Stimulated activated CD4-positive, alpha-beta T cell treated with anti-CD3 and anti-CD28 coated beads, Interleukin-1b, Interleukin-23, amount 100 ng/mL, for 4 hours (primary cell): ENCODE measurements around the gene SLC9A9.

Source experiments
- DNase-seq, 2 donors: peaks; one replicate each; pipeline ENCODE4 v3.0.0-alpha.2; 2020; ENCODE audit warnings: low read depth in 2 of 2

SLC9A9 gene

GRCh38 chr3:143510601-143511000 is 337.7 kb downstream of the SLC9A9 start:
- no peak for DNase-seq

DNA sequence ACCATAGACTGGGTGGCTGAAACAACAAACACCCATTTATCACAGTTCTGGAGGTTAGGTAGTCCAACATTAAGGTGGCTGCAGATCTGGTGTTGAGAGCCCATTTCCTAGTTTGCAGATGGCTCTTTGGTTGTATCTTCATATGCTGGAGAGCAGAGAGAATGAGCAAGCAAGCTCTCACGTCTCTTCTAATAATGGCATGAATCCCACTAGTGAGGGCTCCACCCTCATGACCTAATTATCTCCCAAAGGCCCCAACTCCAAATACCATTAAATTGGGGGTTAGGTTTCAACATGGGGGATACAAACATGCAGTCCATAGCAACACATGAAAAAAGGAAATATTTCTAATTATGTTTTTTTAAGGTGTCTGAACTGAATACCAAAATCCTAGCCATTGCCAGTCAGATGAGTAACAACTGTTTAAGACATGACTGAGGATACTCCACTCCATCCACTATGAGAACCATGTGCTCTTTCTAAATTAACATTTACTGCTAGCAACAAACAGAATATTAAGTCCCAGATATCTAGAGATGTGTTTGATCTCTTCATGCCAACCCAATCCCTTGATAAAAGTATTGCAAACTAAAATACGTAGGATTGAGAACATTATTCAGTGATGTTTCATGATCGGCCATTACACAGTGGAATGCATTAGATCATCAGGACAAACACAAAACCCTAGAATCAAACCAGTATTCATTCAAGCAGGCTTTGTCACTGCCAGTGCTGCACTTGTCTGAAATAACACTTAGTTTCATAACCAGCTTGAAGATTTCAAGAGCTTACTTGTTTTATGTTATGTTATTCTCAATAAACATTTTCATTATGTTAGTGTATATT is 340.3 kb downstream of the SLC9A9 start:
- DNase-seq: no peak

- DNase-seq: no peak
These were observed 342.1 kb downstream of the SLC9A9 start for GRCh38 chr3:143506190-143506589.

DNA sequence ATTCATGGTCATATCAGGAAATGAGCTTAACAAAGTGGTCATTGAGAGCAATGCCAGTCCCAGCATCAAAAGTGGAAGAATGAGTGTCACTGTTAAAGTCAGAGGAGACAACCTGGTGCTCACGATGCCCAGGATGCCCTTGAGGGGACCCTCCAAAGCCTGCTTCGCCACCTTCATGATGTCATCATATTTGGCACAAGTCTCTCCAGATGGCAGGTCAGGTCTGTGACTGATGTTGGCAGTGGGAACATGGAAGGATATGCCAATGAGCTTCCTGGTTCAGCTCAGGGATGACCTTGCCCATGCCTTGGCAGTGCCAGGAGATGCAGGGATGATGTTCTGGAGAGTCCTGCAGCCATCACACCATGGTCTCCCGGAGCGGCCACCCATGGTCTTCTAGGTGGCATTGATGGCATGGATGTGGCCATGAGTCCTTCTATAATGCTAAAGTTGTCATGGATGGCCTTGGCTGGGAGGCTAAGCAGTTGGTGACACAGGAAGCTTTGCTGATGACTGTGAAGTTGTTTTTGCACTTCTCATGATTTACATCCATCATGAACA is 344.9 kb downstream of the SLC9A9 start:
- DNase-seq: no peak

DNA sequence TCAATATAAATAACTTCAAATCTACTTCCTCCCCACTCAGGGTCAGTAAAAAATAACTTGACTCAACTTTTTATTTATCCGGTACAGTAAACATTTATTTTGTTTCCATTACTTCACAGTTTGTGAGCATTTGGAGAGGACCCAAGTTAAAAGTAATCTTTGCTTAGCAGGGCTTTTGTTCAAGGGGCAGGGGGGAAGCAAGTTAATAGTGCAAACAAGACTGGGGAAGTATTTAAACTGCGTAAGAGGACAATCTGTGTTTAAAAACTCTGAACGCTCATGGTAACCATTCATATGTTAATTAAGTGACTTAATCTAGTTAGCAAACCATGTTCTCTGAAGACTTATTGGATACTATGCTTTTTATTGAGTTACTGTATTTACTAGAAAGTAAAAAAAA is 346.2 kb downstream of the SLC9A9 start:
- DNase-seq: no peak

DNA sequence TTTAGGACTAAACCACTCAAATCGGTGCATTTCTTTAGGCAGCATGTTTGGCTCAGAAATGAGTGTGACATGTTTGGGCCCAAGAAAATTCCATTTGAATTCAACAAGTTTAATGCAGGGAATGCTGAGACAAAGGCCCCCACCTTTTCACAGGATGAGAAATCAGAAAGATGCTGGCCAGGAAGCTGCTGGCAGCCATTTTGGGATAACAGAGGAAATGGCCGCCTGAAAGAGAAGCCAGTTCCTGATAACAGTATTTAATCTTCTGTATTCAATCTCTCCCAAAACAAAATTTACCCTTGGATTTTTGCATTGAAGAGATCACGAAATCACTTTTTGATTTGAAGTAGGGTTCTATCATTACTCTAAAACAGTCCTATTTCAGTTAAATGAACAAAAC is 350.9 kb downstream of the SLC9A9 start:
- DNase-seq: no peak

DNA sequence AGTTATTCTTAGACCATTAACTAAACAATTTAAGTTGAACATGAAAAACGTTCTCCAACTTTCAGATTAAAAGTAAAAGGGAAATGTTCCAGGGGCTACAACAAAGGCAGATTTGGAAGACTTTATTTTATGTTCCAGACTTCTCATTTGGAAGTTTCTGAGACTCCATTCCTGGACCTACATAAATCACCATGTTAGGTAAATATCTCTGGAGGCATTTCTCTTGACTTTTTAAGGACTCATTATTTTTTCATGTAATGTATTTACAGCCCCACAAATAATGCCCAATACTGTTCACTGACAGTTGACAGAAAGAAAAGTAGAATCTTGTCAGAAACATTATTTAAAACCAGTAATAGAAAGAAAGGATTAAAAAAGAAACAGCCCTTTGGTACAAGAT is 352.1 kb downstream of the SLC9A9 start:
- no peak for DNase-seq

DNA sequence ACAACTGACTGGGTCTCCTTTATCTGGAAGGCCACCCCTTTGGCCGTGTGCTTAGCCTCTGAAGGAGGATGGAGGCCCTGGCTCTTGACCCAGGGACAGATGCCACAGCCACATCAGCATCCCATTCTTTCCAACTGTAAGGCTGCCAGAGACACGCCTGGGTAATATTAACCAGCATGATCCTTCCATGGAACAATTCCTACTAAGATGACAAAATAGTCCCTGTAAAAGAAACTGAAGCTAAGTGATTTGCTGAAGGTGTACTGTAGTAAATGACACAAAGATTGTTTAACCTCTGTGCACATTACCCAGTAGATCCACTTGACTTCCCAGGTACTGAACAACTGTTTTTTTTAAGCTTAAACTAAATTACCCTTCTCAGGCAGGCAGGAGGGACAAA is 352.7 kb downstream of the SLC9A9 start:
- no peak for DNase-seq

DNA sequence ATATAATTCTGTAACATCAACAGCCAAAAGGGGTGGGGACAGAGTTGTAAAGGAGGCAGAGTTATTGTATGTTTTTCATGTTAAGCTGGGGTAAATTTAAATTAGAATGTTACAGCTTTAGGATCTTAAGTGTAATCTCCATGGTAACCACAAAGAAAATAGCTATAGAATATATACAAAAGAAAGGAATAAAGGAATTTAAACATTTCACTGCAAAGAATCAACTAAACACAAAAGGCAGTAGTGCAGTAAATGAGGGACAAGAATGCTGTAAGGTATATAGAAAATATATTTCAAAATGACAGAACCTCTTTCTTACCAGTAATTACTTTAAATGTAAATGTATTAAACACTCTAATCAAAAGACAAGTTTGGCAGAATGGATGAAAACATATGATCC is 361.7 kb downstream of the SLC9A9 start:
- DNase-seq: no peak

DNA sequence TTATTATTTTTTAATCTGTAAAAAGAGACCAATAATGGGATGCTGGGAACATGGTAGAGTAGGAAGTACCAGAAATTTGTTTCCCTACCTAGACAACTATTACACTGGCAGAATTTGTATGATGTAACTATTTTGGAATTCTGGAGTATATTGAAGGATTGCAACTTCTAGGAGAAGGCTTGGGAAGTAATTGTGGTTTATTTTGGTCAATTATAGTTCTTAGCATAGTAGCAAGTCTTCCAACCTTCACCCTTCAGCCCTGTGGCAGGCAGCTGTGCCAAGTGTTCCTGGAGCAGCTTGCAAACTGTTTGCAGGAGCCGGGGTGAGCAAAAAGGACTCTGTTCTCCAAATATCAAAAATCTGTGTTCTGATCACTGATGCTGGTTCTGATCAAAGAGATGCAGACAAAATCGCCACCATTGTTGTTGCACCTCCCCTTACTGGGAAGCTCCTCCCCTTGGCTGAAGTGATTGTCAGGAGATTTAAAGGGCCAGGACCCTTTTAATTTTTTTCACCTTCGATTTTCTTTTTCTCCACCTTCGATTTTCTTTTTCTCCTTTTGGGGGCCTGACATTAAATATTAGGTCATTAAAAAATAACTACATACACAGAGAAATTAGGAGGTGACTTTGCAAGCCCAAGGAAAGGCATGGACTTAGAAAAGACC is 363.3 kb downstream of the SLC9A9 start:
- no peak for DNase-seq

GRCh38 chr3:143483214-143483613 is 365.1 kb downstream of the SLC9A9 start:
- no peak for DNase-seq

DNA sequence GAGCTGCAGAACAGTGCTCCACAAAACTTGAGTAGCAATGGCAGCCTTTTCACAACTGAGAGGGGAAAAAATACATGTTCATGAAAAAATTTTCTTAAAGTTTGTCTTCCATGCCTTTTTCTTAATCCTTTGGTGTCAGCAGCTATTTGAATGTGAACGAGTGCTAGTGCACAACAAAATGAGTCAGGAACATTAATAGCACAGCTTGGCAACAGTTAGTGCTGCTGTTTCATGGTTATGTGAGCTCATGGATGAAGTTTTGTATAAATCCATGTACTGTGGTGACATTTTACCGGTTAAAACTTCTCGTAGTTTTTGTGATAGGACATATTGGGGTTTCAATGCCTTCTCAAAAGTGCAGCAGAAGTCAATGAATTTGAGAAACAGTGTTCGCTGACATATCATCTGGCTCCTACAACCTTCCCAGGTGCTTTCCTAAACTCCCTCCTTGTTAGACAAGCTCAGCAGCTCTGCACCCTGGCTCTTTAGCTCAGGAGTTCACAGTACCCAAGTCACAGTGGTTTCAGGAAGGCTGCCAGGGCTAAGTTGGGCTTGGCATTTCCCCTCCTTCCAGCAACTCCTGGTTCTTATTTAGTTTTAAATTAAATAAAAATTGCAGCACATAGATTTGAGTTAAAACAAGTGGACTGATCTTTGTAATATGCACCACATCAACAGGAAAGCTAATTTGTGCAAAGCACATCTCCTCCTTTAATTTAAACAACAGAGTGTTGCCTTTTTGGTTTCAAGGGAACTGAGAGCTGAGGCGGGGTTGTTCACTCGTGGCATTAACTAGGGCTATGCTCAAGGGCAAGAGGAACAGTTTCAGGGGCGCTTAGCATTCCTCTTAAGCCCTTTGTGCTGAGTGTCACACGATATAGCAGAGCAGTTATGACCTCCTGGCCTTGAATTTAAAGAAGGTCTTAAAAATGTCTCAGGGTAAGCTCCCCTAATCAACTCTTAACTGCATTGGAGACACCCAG is 365.9 kb downstream of the SLC9A9 start:
- no peak for DNase-seq

- no peak for DNase-seq
These were observed 367.9 kb downstream of the SLC9A9 start for GRCh38 chr3:143480344-143480743.

DNA sequence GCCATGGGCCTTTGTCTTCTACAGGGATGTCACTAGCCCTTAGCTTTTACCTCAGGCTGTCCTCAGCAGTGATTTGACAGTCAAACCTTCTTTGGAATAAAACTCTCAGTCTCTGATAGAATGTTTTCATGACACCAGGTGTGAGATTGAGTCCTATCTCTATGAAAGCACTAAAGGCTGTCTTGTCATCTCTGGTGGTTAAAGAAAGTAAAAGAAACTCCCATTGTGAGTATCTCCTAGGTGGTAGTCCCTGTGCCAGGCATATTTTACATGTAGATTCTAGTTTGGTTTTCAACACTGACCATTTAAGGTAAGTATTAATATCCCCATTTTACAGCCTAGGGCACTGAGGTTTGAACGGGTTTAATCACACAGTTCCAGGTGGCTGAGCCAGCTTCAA is 368.5 kb downstream of the SLC9A9 start:
- no peak for DNase-seq

GRCh38 chr3:143478115-143478693 is 370.1 kb downstream of the SLC9A9 start:
- no peak for DNase-seq

GRCh38 chr3:143476965-143477640 is 371.2 kb downstream of the SLC9A9 start:
- no peak for DNase-seq

- no peak for DNase-seq
These were observed 372.3 kb downstream of the SLC9A9 start for GRCh38 chr3:143475981-143476380.

- DNase-seq: no peak
These were observed 375.3 kb downstream of the SLC9A9 start for GRCh38 chr3:143472731-143473523.

- no peak for DNase-seq
These were observed 376.6 kb downstream of the SLC9A9 start for GRCh38 chr3:143471705-143472104.

GRCh38 chr3:143469159-143469558 is 379.1 kb downstream of the SLC9A9 start:
- DNase-seq: no peak
